GM10266 (cell line): ENCODE data around the gene TOP3B.

Experiments used
- DNase-seq: peaks from one replicate; pipeline ENCODE4 v3.0.0; 2012; ENCODE audit errors: extremely low spot score
- TF ChIP-seq, protein P1 (sequence below): IDR thresholded peaks from 2 replicates; pipeline ENCODE4 v1.5.1; 2012; ENCODE audit warnings: mild to moderate bottlenecking, low read depth; ENCODE audit not compliant: control insufficient read depth, insufficient read depth; ENCODE audit errors: missing control alignments

TOP3B gene

DNA sequence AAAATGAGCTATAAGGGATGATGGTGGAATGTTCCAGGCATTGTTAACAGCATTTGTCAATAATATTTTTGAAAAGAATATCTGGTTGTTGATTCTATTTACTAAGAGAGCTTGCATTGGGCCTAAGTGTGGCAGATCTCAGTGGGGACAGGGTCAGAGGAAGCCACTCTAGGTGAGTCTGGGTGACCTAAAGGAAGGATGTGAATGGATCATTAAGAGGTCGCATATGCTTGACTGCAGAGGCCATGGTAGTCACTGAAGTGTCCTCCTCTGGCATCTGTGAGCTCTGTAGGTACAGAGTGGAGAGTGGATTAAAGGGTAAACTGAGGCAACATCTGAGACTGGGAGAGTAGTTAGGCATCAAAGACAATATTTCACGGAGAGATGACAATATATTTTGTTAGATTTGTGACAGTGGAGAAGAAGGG, 37.9 kb upstream of the TOP3B start:
- TF ChIP-seq, protein P1, sequence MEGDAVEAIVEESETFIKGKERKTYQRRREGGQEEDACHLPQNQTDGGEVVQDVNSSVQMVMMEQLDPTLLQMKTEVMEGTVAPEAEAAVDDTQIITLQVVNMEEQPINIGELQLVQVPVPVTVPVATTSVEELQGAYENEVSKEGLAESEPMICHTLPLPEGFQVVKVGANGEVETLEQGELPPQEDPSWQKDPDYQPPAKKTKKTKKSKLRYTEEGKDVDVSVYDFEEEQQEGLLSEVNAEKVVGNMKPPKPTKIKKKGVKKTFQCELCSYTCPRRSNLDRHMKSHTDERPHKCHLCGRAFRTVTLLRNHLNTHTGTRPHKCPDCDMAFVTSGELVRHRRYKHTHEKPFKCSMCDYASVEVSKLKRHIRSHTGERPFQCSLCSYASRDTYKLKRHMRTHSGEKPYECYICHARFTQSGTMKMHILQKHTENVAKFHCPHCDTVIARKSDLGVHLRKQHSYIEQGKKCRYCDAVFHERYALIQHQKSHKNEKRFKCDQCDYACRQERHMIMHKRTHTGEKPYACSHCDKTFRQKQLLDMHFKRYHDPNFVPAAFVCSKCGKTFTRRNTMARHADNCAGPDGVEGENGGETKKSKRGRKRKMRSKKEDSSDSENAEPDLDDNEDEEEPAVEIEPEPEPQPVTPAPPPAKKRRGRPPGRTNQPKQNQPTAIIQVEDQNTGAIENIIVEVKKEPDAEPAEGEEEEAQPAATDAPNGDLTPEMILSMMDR = no peak
- DNase-seq = no peak

DNA sequence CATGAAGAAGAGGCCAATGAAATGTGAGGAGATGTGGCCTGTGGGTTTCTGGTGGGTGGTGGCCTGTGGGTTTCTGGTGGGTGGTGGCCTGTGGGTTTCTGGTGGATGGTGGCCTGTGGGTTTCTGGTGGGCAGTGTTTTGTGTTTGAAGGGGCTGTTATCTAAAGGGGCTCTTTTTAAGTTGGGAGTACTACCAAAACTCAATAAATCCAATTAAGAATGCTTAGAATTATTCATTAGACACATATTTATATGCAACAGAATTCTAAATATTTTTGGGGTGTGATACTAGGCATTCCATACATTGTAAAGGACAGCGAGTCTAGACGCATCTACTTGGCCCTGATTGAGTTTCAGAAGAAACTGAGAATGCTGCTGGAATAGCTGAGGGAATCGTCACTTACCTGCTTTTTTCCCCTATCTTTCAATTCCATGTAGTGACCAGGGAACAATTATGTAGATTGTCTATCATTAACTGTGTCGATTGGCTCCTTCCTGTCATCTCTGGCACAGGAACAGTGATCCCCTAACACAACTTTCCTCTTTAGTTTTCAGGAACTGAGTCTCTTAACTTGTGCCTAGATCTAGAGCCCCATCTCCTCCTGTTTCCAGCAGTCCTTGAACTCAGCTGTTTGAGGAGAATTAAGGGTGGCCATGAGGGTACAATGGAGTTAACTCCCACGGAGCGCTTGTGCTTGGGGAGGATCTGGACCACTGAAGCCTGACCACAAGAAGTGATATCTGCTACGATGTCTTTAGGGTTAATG, 37.3 kb upstream of the TOP3B start:
- no peak for DNase-seq
- TF ChIP-seq, protein P1 = no peak

DNA sequence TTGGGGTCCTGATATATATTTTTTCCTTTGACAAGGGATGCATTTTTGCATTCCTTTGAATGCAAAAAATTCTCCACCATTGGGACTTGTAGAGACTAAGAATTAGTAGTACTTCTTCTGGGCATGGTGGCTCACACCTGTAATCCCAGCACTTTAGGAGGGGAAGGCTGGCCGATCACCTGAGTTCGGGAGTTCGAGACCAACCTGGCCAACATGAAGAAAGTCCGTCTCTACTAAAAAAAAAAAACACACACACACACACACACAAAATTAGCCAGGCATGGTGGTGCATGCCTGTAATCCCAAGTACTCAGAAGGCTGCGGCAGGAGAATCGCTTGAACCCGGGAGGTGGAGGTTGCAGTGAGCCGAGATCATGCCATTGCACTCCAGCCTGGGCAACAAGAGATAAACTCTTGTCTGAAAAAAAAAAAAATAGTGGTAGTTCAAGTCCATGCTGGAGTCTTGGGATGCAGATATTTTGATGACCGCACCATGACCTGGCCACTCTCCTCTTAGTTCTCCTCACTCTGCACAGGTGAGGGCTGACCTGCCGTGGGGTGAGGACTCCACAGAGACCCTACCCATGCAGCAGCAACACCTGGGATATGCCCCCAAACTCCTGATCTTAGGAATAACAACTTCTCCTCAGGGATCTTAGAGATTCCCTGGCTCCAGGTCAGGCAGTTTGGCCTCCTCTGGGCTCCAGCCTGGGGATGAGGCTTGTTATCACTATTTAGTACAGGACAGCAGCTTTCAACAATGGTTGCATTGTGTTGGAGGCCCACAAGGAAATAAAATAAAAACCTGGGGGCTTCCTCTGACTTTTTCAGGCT, 36.5 kb upstream of the TOP3B start:
- TF ChIP-seq, protein P1 = no peak

DNA sequence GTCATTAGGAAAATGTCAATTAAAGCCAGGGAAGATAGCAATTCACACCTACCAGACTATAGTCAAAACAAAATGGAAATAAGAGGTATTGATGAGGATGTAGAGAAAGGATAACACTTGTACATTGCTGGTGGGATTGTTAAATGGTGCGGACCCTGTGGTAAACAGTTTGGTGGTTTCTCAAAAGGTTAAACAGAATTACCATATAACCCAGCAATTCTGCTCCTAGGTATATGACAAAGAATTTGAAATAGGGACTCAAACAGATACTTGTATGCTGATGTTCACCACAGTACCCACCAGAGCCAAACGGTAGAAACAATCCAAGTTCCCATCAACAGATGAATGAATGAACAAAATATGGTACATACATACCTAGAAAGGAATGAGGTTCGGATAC, 33.0 kb upstream of the TOP3B start:
- TF ChIP-seq, protein P1 = no peak
- no peak for DNase-seq

More for the DNA sequence above, 36.5 kb upstream of the TOP3B start:
- no peak for DNase-seq

DNA sequence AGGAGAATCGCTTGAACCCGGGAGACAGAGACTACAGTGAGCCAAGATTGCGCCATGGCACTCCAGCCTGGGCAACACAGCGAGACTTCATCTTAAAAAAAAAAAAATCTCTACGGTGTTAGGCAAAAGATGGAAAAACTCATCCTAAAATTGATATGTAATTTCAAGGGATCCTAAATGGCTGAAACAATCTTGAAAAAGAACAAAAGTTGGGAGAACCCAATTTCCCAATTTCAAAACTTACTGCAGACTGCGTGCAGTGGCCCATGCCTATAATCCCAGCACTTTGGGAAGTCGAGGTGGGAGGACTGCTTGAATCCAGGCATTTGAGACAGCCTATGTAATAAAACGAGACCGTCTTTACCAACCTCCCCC, 31.7 kb upstream of the TOP3B start:
- TF ChIP-seq, protein P1 = no peak
- DNase-seq = no peak

DNA sequence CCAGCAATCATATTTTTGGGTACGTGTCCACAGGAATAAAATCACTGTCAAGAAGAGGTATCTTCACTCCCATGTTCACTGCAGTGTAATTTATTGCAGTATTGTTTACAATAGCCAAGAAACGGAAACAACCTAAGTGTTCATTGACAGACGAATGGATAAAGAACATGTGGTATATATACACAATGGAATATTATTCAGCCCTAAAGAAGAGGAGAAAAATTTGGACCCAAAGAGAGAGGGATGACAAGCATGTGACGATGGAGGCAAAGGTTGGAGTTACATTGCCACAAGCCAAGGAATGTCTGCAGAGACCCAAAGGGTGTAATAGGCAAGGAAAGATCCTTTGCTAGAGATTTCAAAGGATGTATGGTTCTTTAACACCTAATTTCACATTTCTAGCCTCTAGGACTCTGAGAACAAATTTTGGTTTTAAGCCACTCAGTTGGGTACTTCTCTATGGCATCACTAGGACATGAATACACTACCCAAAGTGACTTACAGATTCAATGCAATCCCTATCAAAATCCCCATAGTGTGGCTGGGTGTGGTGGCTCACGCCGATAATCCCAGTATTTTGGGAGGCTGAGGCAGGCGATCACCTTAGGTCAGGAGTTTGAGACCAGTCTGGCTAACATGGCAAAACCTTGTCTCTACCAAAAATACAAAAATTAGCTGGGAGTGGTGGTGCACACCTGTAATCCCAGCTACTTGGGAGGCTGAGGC, 31.1 kb upstream of the TOP3B start:
- DNase-seq = no peak
- TF ChIP-seq, protein P1 = no peak

DNA sequence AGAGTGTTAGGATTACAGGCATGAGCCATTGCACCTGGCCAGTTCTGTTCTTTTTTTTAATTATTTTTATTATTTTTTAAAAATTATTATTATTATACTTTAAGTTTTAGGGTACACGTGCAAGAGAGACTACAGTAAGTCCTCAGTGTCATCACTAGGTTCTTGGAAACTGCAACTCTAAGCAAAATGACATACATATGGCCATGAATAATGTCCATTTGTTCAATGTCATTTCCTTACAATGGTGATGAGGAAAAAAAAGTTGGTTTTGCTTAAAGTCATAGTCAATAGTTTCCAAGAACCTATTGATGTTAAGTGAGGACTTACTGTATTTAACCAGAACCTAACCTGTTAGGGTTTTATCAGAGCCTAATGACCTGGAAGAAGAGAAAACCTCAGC, 29.4 kb upstream of the TOP3B start:
- TF ChIP-seq, protein P1 = no peak
- no peak for DNase-seq
